NOMO-1 treated with DMSO at 0.1 percent for 48 hours (cell line): ENCODE results near the gene HEY2.
"Not testable (repeated sequence)": the region's sequence is repeated elsewhere in the genome, so short reads cannot be mapped to it uniquely, and the experiment has no call there.

Experiments used
- DNase-seq: peaks from one replicate; lab custom pipeline; 2025; ENCODE audit not compliant: unreplicated experiment; lab: John Stamatoyannopoulos, UW

Gene HEY2

DNA sequence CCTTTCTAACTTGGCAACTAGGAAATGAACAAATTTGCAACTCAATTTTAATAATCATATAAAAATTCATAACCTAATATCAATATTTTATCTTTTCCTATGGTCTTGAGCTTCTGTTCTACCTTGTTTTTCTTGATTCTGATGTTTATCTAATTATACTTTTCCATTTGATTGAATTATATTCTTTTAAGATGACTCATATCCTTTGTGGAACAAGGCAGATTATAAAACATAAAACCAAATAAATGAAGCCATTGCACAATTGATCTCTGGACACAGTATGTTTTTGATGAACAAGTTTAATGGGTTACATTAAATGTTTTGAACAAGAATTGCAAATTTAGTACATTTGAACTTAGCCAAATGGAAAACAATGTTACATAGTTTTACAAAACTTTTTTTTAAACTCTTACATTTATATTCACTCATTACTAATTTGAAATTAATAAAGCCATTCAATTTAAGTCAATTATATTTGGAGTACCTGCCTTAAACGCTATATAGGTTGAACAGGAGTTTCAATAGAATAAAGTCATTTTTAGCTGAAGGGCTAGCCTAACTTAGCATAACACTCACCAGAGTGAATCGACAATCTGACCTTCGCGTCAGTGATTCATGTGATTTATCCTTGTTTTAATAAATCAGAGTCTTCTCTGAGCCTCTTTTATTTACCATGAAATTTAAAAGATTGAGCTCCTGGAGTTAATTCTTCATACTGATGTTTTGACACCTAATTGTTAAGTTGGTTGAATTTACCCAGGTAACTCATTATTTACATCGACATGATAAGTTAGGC is 45.1 kb downstream of the HEY2 start:
- no peak for DNase-seq

GRCh38 chr6:125795301-125795700 is 45.9 kb downstream of the HEY2 start:
- DNase-seq: no peak

GRCh38 chr6:125797120-125797885 is 47.9 kb downstream of the HEY2 start:
- DNase-seq: no peak

DNA sequence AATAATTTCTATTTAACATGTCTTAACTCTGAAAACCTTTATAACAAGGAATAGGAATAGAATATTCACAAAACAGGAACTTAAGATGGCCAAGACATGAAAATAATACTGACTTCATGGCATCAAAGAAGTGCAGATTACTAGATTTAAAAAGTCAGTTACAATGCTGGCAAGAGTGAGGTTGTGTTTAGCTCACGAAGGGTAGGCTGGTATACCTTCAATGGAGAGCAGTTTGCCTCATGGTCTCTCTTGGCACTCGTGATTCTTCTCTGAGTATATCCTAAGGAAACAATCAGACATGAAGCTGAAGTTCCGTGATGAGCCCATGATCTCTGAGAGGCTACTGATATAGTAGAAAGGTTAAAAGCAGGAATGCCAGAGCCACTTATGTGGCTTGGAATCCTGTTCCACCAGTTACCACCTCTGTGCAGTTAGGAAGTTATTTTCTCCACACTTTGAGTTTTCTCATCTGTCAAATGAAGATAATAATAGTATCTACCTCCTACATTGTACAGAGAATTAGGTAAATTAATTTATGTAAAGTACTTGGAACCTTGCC is 48.5 kb downstream of the HEY2 start:
- no peak for DNase-seq

DNA sequence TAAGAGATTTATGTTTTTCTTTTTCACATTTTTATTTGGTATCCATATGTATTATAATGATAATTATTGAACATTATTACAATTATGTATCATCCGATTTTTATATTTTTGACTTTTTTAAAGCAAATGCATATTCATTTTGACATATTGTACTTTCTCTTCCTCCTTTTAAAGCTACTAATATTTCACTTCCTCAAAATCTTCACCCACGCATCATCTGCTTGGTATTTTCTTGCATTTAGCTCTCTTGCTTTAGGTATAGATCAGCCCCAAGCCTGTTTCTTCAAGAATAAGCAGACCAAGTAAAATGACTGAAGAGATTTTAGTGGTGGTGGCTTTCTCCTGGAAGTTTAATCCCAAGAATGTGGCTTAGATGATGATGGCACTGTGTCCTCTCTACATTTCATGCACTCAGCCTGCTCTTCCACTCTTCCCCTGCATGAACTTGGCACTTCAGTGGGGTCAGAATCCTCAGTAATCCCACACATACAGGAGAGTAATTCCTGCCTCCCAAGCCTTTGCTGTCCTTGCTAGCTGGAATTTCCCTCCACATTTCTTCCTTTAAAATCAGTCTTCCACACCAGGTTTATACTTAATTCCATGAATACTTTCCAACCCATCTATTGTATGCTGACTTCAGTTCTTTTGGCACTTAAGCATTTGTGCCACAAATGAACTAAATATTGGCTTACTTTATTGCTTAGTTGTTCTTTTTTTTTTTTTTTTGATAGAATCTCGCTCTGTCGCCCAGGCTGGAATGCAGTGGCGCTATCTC is 49.5 kb downstream of the HEY2 start:
- DNase-seq: peak; percentile 90

DNA sequence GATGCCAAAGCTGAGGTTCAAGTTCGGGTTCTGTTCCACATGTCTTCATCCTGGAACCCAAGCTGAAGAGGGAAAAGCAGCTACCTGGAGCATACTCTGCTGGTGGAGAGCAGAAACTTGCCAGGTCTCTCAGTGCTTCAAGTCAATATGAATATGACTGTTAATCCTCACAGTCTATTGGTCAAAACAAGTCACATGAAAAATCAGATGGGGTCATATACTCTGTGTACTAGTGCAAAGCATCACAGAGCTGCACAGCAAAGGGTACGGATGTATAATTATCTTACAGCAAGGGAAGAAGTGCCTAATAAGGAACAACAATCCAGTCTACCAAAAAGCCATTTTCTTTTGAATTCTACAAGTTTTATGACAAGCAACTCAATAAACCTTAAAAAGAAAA is 53.0 kb downstream of the HEY2 start:
- DNase-seq: no peak

DNA sequence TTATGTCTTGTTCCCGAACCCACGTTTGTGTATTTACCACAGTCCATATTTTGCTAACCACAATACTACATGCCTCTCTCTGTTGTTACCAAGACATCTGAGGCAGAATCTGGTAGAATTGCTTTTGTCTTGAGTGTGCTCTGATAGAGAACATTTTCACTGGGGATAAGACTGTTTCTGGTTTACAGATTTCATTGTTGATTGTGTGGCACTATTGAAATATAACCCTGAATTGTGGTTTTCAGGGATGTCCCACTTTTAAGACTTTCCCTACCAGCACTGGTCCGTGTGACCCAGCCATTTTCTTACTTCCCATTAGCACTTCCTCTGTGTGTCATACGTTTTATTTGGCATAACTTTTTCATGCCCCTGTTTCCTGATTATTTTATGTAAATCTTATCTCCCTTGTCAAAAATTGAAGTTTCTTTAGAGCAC is 53.5 kb downstream of the HEY2 start:
- DNase-seq: peak; percentile 44

DNA sequence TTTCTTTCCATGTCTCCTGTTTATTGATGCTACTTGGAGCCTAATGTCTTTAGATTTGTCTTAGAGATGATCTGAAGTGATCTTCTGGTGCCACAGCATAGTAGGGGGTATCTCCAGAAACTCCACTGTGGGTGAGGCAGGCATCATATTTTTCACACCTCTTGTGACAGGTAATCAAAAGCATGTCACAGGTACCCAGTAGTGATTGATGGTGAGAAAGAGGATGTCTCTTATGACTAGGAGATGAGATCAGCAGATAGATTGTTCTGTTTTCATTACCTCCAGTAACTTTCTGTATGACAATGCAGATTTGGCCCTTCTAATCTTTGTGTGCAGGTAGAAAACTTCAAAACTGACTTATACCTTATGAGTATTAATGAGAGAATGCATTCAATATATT is 54.8 kb downstream of the HEY2 start:
- no peak for DNase-seq

- not testable (repeated sequence) for DNase-seq
Observed at GRCh38 chr6:125804866-125805425, 55.5 kb downstream of the HEY2 start.

GRCh38 chr6:125806813-125807212 is 57.4 kb downstream of the HEY2 start:
- no peak for DNase-seq

- no peak for DNase-seq
Observed at GRCh38 chr6:125807293-125807692, 57.9 kb downstream of the HEY2 start.

- no peak for DNase-seq
Observed at GRCh38 chr6:125808060-125808459, 58.6 kb downstream of the HEY2 start.

DNA sequence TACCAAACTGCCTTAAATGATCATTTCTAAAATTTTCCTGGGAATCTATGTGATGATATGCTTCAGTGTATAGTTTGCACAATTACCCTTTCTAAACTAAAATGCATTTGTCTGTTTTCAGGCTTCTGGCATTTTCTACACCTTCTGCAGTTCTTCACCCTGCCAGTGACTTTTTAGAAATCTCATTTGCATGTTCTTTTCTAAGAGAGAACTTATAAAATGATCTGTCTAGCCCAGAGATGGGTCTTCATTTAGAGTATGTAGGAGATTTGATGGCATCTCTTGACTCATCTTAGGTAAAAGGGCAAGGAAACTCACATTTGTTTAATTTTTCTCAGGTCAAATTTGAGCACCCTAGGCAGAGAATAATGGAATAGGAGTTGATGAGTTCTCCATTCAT is 59.2 kb downstream of the HEY2 start:
- no peak for DNase-seq

GRCh38 chr6:125809570-125810170 is 60.2 kb downstream of the HEY2 start:
- DNase-seq: no peak

- no peak for DNase-seq
Observed at GRCh38 chr6:125810445-125810844, 61.0 kb downstream of the HEY2 start.
